OCI-LY7 (cell line): ENCODE measurements around the gene USP51. TPM values are rescaled to one million over a fixed set of nuclear protein-coding genes. Genes with fewer than 3 reads are reported as not detected.
"Not testable (repeated sequence)": the region's sequence is repeated elsewhere in the genome, so short reads cannot be mapped to it uniquely, and the experiment has no call there.

Source experiments
- BruUV-seq: library from RNA; stranded (reverse); fragments of 400-500 nt; replicated peaks from 2 replicates; lab custom pipeline; 2021; lab: Mats Ljungman, UMichigan
- CTCF ChIA-PET: fragments of 300-600 bp; sonication (Branson Sonifier 250); formaldehyde crosslinking; loops from one replicate; lab custom pipeline; 2022; ENCODE audit warnings: antibody characterized with exemption; ENCODE audit not compliant: unreplicated experiment; lab: Charles Lee
- POLR2A ChIA-PET: fragments of 300-600 bp; sonication (Branson Sonifier 250); formaldehyde crosslinking; loops from one replicate; lab custom pipeline; 2022; ENCODE audit warnings: antibody characterized with exemption; lab: Charles Lee
- DNase-seq: peaks from one replicate; pipeline ENCODE4 v3.0.0-alpha.2; 2015; ENCODE audit warnings: low spot score
- H2AFZ ChIP-seq: fragments of 200-600 bp; sonication (generic), shearing (Covaris generic); 2 replicates; pipeline ENCODE4 v1.6.1; 2014; ENCODE audit warnings: mild to moderate bottlenecking, antibody characterized with exemption, low read length, moderate library complexity
- H3K27ac ChIP-seq: fragments of 200-600 bp; sonication (generic); 2 replicates; pipeline ENCODE4 v1.5.1; 2014; ENCODE audit warnings: mixed run types, low read depth, mild to moderate bottlenecking, moderate library complexity, low read length, inconsistent platforms; ENCODE audit not compliant: poor library complexity, severe bottlenecking
- H3K36me3 ChIP-seq: fragments of 200-600 bp; sonication (generic); 2 replicates; pipeline ENCODE4 v1.6.1; 2014; ENCODE audit warnings: mild to moderate bottlenecking, antibody characterized with exemption, low read length, moderate library complexity, mixed read lengths; ENCODE audit not compliant: insufficient read depth
- H3K4me1 ChIP-seq: fragments of 200-600 bp; sonication (generic); 2 replicates; pipeline ENCODE4 v1.5.1; 2014; ENCODE audit warnings: mild to moderate bottlenecking, low read length; ENCODE audit not compliant: insufficient read depth, poor library complexity, severe bottlenecking
- H3K4me2 ChIP-seq: fragments of 200-600 bp; sonication (generic); 2 replicates; pipeline ENCODE4 v1.6.1; 2014; ENCODE audit warnings: mild to moderate bottlenecking, low read length
- H3K4me3 ChIP-seq: fragments of 200-600 bp; sonication (generic); 2 replicates; pipeline ENCODE4 v1.5.1; 2014; ENCODE audit warnings: mild to moderate bottlenecking, low read depth, low read length; ENCODE audit not compliant: poor library complexity, severe bottlenecking
- H3K79me2 ChIP-seq: fragments of 200-600 bp; sonication (generic); 2 replicates; pipeline ENCODE4 v1.6.1; 2016; ENCODE audit warnings: low read depth, mild to moderate bottlenecking, low read length, moderate library complexity, mixed read lengths; ENCODE audit not compliant: insufficient read depth
- H3K9me2 ChIP-seq: fragments of 200-600 bp; sonication (generic); 2 replicates; pipeline ENCODE4 v1.6.1; 2016; ENCODE audit warnings: mild to moderate bottlenecking, low read length, mixed read lengths; ENCODE audit not compliant: insufficient read depth
- H3K9me3 ChIP-seq: fragments of 200-600 bp; sonication (generic); 2 replicates; pipeline ENCODE4 v1.6.1; 2014; ENCODE audit warnings: mild to moderate bottlenecking, mixed run types, low read length, mixed read lengths
- H4K20me1 ChIP-seq: fragments of 200-600 bp; sonication (generic); 2 replicates; pipeline ENCODE4 v1.6.1; 2014; ENCODE audit warnings: mild to moderate bottlenecking, antibody characterized with exemption, low read length, moderate library complexity, mixed read lengths; ENCODE audit not compliant: insufficient read depth
- EZH2phosphoT487 ChIP-seq: fragments of 200-600 bp; sonication (generic); IDR thresholded peaks from 2 replicates; pipeline ENCODE4 v1.6.1; 2018; ENCODE audit warnings: low read depth, borderline replicate concordance, mild to moderate bottlenecking, mixed run types, antibody characterized with exemption, low read length, moderate library complexity, mixed read lengths
- intact Hi-C: fragments of 100-400 bp; cut with micrococcal nuclease; formaldehyde crosslinking; loops from one replicate; pipeline ENCODE4 v1.10.0; 2022; ENCODE audit not compliant: unreplicated experiment
- total RNA-seq, 2 experiments: library from RNA; depleted of rRNA in 1 of 2; stranded (reverse); fragments of >200 nt in 1 of 2; shearing (Covaris generic) in 1 of 2; gene quantifications; 2 replicates each; pipeline ENCODE4 v1.2.3, GENCODE V29; 2014 to 2022
- TF ChIP-seq, protein P1 (sequence below): fragments of 200-600 bp; sonication (generic); conservative IDR thresholded peaks from 2 replicates; pipeline ENCODE4 v1.5.1; 2014; ENCODE audit warnings: mild to moderate bottlenecking, antibody characterized with exemption, low read length, moderate library complexity, mixed read lengths

Gene USP51
- total RNA-seq, 2 experiments from 2014 or later = 1.7 to 2.7 TPM

GRCh38 chrX:55523356-55523755, 33.7 kb upstream of the USP51 start:
- intact Hi-C loops = no loop called here
- Histone ChIP-seq H3K9me2 (no peaks in the 10 kb centered on the region), H3K79me2 (no peaks in the 10 kb centered on the region), H3K9me3 (no peaks in the 10 kb centered on the region), H3K27ac (no peak overlapping the region), H3K4me3 (no peak overlapping the region), H3K36me3 (no peaks in the 10 kb centered on the region), H2AFZ (no peak overlapping the region), H3K4me2 (no peak overlapping the region), H4K20me1 (no peaks in the 10 kb centered on the region), H3K4me1 (no peaks in the 10 kb centered on the region)
- ChIA-PET CTCF (no interaction called here), POLR2A (no interaction called here)
- BruUV-seq = no TSS peak
- DNase-seq = no peak
- TF ChIP-seq, protein P1, sequence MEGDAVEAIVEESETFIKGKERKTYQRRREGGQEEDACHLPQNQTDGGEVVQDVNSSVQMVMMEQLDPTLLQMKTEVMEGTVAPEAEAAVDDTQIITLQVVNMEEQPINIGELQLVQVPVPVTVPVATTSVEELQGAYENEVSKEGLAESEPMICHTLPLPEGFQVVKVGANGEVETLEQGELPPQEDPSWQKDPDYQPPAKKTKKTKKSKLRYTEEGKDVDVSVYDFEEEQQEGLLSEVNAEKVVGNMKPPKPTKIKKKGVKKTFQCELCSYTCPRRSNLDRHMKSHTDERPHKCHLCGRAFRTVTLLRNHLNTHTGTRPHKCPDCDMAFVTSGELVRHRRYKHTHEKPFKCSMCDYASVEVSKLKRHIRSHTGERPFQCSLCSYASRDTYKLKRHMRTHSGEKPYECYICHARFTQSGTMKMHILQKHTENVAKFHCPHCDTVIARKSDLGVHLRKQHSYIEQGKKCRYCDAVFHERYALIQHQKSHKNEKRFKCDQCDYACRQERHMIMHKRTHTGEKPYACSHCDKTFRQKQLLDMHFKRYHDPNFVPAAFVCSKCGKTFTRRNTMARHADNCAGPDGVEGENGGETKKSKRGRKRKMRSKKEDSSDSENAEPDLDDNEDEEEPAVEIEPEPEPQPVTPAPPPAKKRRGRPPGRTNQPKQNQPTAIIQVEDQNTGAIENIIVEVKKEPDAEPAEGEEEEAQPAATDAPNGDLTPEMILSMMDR = no peak

GRCh38 chrX:55522596-55523276, 33.1 kb upstream of the USP51 start:
- H3K79me2 ChIP-seq = no peaks in the 10 kb centered on the region
- no peaks in the 10 kb centered on the region for H3K9me3 ChIP-seq
- ChIA-PET POLR2A (no interaction called here), CTCF (no interaction called here)
- TF ChIP-seq, protein P1 = no peak
- TF ChIP-seq EZH2phosphoT487 = no peak
- no peaks in the 10 kb centered on the region for H4K20me1 ChIP-seq
- no peak overlapping the region for H3K4me3 ChIP-seq
- BruUV-seq = no TSS peak
- H3K4me1 ChIP-seq = no peaks in the 10 kb centered on the region
- H3K4me2 ChIP-seq = no peak overlapping the region
- no peaks in the 10 kb centered on the region for H3K36me3 ChIP-seq
- intact Hi-C loops = no loop called here
- DNase-seq = no peak
- no peak overlapping the region for H3K27ac ChIP-seq
- H3K9me2 ChIP-seq = no peaks in the 10 kb centered on the region
- H2AFZ ChIP-seq = no peak overlapping the region

DNA sequence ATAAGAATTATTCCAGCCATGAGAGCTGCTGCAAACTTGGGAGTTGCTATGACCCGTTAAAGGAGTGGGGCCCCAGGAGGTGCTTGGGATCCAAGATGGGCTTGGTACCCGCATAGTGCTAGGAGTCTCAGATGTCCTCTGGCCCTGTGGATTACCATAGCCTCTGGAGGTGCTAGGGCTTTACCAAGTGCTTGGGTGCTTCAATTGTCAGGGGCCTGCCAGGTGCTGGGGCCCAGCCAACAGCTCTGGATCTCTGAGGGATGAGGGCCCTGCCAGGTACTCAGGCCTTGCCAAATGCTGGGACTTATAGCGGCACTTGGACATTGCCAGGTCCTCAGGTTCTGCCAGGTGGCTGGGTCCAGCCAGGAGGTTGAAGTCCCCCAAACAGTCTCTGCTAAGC, 32.0 kb upstream of the USP51 start:
- Histone ChIP-seq H3K9me2 (no peaks in the 10 kb centered on the region), H2AFZ (no peak overlapping the region), H4K20me1 (no peaks in the 10 kb centered on the region), H3K9me3 (no peaks in the 10 kb centered on the region), H3K36me3 (no peaks in the 10 kb centered on the region), H3K4me1 (no peaks in the 10 kb centered on the region), H3K79me2 (no peaks in the 10 kb centered on the region), H3K4me2 (no peak overlapping the region), H3K27ac (no peak overlapping the region), H3K4me3 (no peak overlapping the region)
- TF ChIP-seq, protein P1 = no peak
- BruUV-seq = no TSS peak
- ChIA-PET CTCF (no interaction called here), POLR2A (no interaction called here)
- intact Hi-C loops = no loop called here
- no peak for DNase-seq

DNA sequence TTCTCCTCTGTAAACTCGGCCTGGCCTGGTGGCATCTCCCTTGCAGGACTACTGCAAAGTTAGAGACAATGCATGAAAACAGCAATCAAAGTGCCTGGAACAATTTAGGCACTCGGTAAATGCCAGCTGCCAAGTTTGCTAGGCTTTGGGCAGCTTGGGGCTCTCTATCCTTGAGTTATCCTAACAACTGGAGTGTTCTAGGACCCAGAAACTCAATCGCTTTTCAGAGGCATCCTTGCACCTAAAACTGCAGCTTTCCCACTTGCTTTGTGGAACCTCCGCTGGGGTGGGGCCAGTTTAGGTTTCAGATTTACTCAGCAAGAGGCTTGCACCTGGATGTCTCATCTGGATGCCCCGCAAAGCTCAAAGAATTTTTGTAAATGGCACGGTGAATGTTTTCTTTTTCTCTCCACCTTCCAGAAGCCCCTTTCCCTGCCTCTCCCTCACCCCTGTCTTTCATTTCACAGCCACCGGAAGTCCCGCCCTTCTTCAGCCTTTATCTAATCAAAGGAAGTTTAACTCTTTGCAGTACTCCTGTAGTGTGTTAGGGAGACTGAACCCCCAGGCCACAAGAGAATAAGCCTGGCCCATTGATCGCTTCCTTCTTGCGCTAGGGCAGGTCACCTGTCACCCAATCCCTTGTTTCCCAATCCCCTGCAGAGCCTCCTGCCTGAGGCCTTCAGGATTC, 27.3 kb upstream of the USP51 start:
- H3K79me2 ChIP-seq, H3K4me2 ChIP-seq, POLR2A ChIA-PET, CTCF ChIA-PET, H3K27ac ChIP-seq, H3K36me3 ChIP-seq, DNase-seq, H3K9me3 ChIP-seq, H3K4me3 ChIP-seq, BruUV-seq, intact Hi-C loops, H2AFZ ChIP-seq, H3K9me2 ChIP-seq, H4K20me1 ChIP-seq, H3K4me1 ChIP-seq: not testable (repeated sequence)
